HG02885 (cell line): ENCODE results near the gene GRB10.
"Not testable (repeated sequence)": the region's sequence is repeated elsewhere in the genome, so short reads cannot be mapped to it uniquely, and the experiment has no call there.

Experiments
- ATAC-seq: cut with Tn5 transposase; IDR thresholded peaks from one replicate; pipeline ENCODE4 v1.9.1; 2021; ENCODE audit warnings: mild to moderate bottlenecking; ENCODE audit not compliant: unreplicated experiment, poor library complexity

The GRB10 gene

GRCh38 chr7:50751146-50751545 lies 31.6 kb downstream of the GRB10 start:
- ATAC-seq, result no peak

DNA sequence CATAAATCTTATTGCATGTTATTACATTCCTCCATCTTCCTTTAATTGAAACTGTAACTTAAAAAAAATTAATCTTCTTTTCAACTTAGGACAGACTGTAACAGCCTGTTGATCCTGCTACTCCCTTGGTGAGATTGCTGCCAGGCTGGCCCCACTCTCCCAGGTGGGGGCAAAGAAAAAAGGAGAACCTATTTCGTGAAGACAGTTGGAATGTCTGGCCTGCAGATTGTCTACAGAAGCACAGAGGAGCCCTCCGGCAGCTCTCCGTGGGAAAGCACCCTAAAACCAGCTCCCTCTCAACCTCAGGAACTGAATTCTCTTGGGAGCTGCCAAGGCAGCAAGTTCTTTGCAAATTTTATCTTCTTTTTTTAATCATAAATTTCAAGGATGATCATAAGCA lies 32.8 kb downstream of the GRB10 start:
- ATAC-seq, result no peak

GRCh38 chr7:50748472-50748871 lies 34.2 kb downstream of the GRB10 start:
- no peak for ATAC-seq

DNA sequence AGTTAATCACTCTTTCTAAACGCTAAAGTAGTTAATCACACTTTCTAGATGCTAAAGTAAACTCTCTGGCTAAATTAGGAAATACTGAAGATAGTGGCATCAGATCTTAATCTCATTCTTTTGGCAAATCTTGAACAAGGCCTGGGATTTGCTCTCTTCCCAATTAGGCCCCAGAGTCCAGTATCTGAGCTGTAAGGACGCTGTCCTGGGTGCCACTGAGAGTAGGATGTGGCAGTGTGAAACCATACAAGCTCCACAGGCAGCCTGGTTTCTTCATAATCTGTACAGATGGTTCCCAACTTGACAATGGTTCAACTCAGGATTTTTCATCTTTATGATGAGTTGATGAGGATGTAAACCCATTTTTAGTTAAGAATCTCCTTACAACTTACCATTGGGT lies 36.9 kb downstream of the GRB10 start:
- ATAC-seq, result no peak

GRCh38 chr7:50745336-50745735 lies 37.4 kb downstream of the GRB10 start:
- ATAC-seq, result no peak

DNA sequence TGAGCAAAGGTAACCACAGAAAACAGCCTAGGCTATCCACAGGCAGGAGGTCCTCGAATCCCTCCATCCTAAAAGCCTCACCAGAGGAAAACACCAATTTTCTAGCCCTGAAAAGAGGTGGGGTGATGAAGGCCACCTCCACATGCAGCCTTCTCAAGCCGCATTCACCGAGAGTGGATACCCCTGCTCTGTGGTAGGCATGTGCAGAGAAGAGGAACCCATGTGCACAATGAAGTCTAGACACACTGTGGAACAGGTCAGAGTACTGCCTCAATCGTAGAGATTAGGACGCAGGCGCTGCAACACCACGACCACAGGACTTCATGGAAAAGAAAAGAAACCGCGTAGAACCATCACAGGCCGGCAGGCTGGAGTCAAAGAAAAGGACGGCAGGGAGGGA lies 38.8 kb downstream of the GRB10 start:
- ATAC-seq, result no peak

- no peak for ATAC-seq
Measured at GRCh38 chr7:50743016-50743415, 39.7 kb downstream of the GRB10 start.

GRCh38 chr7:50742401-50742800 lies 40.3 kb downstream of the GRB10 start:
- ATAC-seq, result no peak

GRCh38 chr7:50739744-50740435 lies 42.8 kb downstream of the GRB10 start:
- no peak for ATAC-seq

DNA sequence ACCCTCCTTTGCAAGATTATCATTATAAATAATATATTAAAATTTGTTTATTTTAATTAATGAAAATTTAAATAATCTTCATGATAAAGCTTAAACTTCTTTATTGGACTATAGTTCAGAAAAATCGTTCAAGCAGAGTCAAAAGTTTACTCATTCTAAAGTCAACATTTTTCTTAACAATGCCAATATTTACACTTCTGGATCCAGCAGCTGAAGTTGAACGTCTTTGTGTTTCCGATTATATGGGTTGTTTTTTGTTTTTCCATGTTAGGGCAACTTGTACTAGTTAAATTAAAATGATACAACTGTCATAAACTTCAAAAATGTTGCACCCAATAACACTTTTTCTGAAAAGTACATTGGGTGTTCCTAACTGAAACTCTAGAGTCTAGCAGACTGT lies 43.8 kb downstream of the GRB10 start:
- no peak for ATAC-seq

GRCh38 chr7:50735836-50736235 lies 46.9 kb downstream of the GRB10 start:
- not testable (repeated sequence) for ATAC-seq

GRCh38 chr7:50735333-50735732 lies 47.4 kb downstream of the GRB10 start:
- ATAC-seq, result no peak

GRCh38 chr7:50734246-50734645 lies 48.5 kb downstream of the GRB10 start:
- ATAC-seq, result no peak

DNA sequence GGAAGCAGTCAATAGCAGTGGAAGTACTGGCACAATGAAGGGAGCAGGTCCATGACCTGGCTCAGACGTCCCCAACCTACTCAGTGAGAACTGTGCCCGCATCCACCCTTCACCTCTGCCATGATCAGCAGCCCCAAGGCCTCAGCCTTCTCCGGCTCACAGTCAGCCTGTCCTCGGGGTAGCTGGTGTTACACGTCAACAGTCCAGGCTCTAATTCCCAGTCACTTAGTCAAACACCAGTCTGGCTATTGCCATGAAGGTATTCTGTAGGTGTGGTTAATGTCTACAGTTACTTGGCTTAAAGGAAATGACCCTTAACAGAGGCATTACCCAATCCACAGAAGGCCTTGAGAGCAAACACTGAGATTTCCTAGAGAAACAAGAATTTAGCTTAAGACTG lies 49.1 kb downstream of the GRB10 start:
- no peak for ATAC-seq

- no peak for ATAC-seq
Measured at GRCh38 chr7:50731703-50732582, 50.8 kb downstream of the GRB10 start.

GRCh38 chr7:50730446-50731400 lies 52.0 kb downstream of the GRB10 start:
- ATAC-seq, result no peak

- ATAC-seq, result no peak
Measured at GRCh38 chr7:50729962-50730361, 52.7 kb downstream of the GRB10 start.

- ATAC-seq, result no peak
Measured at GRCh38 chr7:50728184-50728583, 54.5 kb downstream of the GRB10 start.

DNA sequence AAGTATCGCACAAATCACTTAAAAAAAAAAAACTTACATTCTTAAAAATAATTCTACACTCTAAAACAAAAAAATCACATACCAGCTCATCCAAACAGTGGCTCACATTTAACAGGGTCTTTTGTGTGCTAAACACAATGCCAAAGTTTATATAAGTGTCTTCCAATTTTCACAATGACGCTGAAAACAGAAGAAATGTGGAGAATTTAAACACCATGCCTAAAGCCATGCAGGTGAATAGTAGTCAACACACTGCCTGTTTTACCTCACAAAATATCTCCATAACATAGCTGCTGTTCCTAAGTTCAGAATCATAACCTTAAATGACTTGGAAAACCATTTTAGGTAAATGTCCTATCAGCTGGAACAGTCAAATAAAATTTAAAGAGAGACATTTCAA lies 55.0 kb downstream of the GRB10 start:
- ATAC-seq, result no peak

- no peak for ATAC-seq
Measured at GRCh38 chr7:50727072-50727471, 55.6 kb downstream of the GRB10 start.

GRCh38 chr7:50725774-50726173 lies 56.9 kb downstream of the GRB10 start:
- no peak for ATAC-seq
